BE2C (cell line): ENCODE results near the gene LTB4R2.

Experiments
- DNase-seq: peaks from one replicate; pipeline ENCODE4 v3.0.0-alpha.2; 2020
- H3K27me3 ChIP-seq: fragments of 250-450 bp; sonication (Bioruptor Pico); 2 replicates; pipeline ENCODE4 v1.5.1; 2020; ENCODE audit warnings: mild to moderate bottlenecking
- H3K36me3 ChIP-seq: fragments of 250-450 bp; sonication (Bioruptor Pico); 2 replicates; pipeline ENCODE4 v1.5.1; 2020; ENCODE audit warnings: mild to moderate bottlenecking
- H3K4me1 ChIP-seq: fragments of 250-450 bp; sonication (Bioruptor Pico); 2 replicates; pipeline ENCODE4 v1.5.1; 2020
- H3K4me3 ChIP-seq: 2 replicates; pipeline ENCODE4 v1.5.1; 2011; ENCODE audit warnings: low read depth, low read length
- H3K9me3 ChIP-seq: fragments of 250-450 bp; sonication (Bioruptor Pico); 2 replicates; pipeline ENCODE4 v1.5.1; 2020
- CTCF ChIP-seq: IDR thresholded peaks from 2 replicates; pipeline ENCODE4 v1.5.1; 2012; ENCODE audit warnings: mild to moderate bottlenecking, low read depth, low read length

Gene LTB4R2

GRCh38 chr14:24286996-24287395 is 22.9 kb upstream of the LTB4R2 start:
- no peaks in the 10 kb centered on the region for H3K36me3 ChIP-seq
- TF ChIP-seq CTCF = no peak
- DNase-seq = no peak
- H3K4me1 ChIP-seq = no peaks in the 10 kb centered on the region
- no peaks in the 10 kb centered on the region for H3K27me3 ChIP-seq
- H3K9me3 ChIP-seq = no peaks in the 10 kb centered on the region
- H3K4me3 ChIP-seq = no peak overlapping the region

GRCh38 chr14:24289649-24290280 is 20.2 kb upstream of the LTB4R2 start:
- H3K4me1 ChIP-seq = no peaks in the 10 kb centered on the region
- TF ChIP-seq CTCF = no peak
- no peak for DNase-seq
- no peaks in the 10 kb centered on the region for H3K36me3 ChIP-seq
- no peak overlapping the region for H3K4me3 ChIP-seq
- no peaks in the 10 kb centered on the region for H3K9me3 ChIP-seq
- no peaks in the 10 kb centered on the region for H3K27me3 ChIP-seq

- DNase-seq = no peak
- Histone ChIP-seq H3K9me3 (no peaks in the 10 kb centered on the region), H3K36me3 (no peaks in the 10 kb centered on the region), H3K4me1 (no peaks in the 10 kb centered on the region), H3K27me3 (no peaks in the 10 kb centered on the region), H3K4me3 (no peak overlapping the region)
- no peak for TF ChIP-seq CTCF
Measured at GRCh38 chr14:24290746-24291145, 19.2 kb upstream of the LTB4R2 start.

GRCh38 chr14:24291446-24292117 is 18.4 kb upstream of the LTB4R2 start:
- no peak for TF ChIP-seq CTCF
- Histone ChIP-seq H3K27me3 (no peaks in the 10 kb centered on the region), H3K9me3 (no peaks in the 10 kb centered on the region), H3K4me3 (no peak overlapping the region), H3K36me3 (no peaks in the 10 kb centered on the region), H3K4me1 (no peaks in the 10 kb centered on the region)
- no peak for DNase-seq

GRCh38 chr14:24292118-24292807 is 17.7 kb upstream of the LTB4R2 start:
- no peak for DNase-seq
- H3K4me3 ChIP-seq = no peak overlapping the region
- no peaks in the 10 kb centered on the region for H3K36me3 ChIP-seq
- TF ChIP-seq CTCF = no peak
- no peaks in the 10 kb centered on the region for H3K4me1 ChIP-seq
- no peaks in the 10 kb centered on the region for H3K9me3 ChIP-seq
- no peaks in the 10 kb centered on the region for H3K27me3 ChIP-seq

GRCh38 chr14:24293525-24293924 is 16.4 kb upstream of the LTB4R2 start:
- TF ChIP-seq CTCF = no peak
- no peaks in the 10 kb centered on the region for H3K9me3 ChIP-seq
- no peaks in the 10 kb centered on the region for H3K4me1 ChIP-seq
- no peaks in the 10 kb centered on the region for H3K27me3 ChIP-seq
- H3K36me3 ChIP-seq = no peaks in the 10 kb centered on the region
- no peak overlapping the region for H3K4me3 ChIP-seq
- no peak for DNase-seq
